Stimulated activated CD4-positive, alpha-beta T cell treated with anti-CD3 and anti-CD28 coated beads, TNF-alpha, amount 100 ng/mL, for 24 hours (primary cell): ENCODE results near the gene SLC15A1.

Experiments used
- DNase-seq, 3 experiments: peaks; one replicate each; pipeline ENCODE4 v3.0.0-alpha.2; 2020; ENCODE audit warnings: low read depth in 3 of 3

The SLC15A1 gene, protein sequence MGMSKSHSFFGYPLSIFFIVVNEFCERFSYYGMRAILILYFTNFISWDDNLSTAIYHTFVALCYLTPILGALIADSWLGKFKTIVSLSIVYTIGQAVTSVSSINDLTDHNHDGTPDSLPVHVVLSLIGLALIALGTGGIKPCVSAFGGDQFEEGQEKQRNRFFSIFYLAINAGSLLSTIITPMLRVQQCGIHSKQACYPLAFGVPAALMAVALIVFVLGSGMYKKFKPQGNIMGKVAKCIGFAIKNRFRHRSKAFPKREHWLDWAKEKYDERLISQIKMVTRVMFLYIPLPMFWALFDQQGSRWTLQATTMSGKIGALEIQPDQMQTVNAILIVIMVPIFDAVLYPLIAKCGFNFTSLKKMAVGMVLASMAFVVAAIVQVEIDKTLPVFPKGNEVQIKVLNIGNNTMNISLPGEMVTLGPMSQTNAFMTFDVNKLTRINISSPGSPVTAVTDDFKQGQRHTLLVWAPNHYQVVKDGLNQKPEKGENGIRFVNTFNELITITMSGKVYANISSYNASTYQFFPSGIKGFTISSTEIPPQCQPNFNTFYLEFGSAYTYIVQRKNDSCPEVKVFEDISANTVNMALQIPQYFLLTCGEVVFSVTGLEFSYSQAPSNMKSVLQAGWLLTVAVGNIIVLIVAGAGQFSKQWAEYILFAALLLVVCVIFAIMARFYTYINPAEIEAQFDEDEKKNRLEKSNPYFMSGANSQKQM

DNA sequence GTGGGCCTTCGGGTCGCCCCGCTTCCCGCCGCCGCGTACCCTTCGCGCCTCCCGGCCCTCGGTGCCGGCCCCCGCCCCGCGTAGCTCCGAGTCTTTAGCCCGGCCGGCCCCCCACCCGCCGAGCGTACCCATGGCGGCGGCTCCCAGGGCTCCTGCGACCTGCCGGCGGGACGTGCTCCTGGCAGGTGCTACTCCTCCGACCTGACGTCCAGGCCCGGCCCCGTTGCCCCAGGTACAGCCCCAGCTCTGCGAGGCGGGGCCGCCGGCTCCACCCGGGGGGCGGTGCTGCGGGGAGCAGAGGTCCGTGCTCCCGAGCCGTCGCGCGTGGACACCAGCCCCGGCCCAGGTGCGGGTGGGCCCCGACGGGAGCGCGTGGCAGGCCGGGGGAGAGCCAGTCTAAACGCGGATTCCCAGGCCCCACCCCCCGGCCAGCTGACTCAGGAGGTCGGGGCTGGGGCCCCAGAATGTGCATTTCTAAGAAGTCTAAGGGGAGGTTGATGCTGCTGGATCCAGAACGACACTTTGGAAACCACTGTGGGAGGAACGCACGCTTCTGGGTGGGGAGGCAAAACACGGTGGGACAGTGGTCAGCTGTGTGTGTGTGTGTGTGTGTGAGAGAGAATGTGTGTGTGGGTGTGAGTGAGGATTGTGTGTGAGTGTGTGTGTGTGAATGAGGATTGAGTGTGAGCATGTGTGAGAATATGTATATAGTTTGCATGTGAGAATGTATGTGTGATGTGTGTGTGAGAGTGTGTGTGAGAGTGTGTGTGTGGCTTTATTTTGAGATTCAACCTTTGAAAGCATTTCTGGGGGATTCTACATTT lies at the start of gene SLC15A1:
Gene SLC15A1, minus strand, starts transcription at position 206 of the 824 bp plus-strand sequence. Its CDS starts 74 bp downstream, at position 132.
- no peak for DNase-seq

DNA sequence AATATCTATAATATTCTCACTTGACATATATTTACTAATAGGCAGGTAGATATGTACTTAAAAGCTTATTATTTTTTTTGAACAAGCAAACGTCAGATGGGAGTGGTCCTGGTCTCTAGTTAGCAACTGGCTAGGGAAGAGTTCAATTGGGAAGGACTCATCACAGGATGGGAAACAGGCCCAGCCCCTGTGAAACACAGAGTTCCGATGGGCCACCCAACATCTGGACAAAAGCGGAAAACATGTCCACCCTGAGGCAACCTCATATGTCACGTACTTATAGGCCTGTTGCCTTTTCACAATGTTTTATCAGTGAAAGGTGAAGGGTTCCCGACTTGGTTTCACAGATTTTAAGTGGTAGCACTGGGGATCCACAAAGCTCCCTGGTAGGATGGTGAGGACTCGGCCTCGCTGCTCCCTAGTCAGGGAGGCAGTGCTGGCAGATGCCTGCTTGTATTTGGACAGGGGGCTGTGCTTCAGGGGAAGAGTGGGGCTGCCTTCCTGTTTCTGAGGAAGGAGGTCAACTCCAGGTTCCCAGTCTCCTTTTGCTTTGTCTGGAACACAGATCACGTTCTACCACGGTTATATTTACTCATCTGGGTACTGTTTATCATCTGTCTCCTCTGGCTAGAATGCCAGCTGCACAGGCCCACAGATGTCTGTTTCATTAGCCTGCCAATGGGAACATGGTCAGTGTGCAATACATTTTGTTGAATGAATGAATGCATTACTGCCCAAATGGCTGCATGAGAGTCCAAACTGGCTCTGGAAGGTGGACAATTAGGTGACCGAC lies 49.4 kb upstream of the SLC15A1 start:
- no peak for DNase-seq

DNA sequence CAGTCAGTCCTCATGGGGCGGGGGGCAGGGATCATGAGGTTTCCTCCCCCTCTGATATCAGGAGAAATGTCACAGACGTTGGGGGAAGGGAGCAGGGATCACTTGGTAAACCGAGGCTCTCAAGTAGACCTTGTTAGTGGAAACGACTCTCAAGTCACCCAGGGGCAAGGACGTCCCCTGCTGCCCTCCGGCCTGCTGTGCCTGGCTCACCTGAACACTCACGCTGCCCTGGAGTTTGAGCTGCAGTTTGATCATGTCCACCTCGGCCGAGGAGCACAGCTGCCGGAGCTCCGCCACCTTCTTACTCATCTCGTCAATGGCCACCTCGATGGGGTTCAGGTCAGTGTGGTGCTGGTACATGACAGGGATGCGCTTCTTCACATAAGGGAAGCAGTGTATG lies 47.6 kb upstream of the SLC15A1 start:
- no peak for DNase-seq

DNA sequence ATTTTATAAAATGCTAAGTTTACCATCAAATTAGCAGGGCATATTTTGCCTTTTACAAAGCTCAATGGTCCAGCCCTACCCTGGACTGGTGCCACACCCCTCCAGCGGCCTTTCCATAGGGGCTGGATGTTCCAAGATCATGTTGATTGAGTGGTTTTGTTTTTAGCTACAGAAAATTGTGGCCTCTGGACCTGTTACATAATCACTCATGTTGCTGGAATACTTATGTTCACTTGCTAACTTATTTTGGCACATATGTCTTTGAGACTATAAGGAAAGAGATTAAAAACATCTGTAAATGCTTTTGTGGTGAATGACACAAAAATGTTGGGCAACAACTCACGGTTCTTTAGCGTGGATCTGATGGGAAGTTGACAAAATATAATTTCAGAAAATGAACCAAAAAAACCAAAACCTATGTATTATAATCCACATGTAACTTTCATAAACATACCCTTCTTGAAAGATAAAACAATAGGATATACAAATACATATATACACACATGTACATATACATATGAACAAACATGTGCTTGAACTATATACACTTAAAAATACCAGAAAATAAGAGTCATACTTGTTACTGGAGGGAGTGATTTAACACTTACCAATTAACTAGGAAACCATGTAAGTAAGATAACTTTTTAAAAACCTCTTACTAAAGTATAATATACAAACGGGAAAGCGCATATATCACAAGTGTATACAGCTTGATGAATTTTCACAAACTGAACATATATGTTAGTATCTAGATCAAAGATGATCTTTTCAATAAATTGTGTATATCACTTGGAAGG lies 46.6 kb upstream of the SLC15A1 start:
- no peak for DNase-seq

DNA sequence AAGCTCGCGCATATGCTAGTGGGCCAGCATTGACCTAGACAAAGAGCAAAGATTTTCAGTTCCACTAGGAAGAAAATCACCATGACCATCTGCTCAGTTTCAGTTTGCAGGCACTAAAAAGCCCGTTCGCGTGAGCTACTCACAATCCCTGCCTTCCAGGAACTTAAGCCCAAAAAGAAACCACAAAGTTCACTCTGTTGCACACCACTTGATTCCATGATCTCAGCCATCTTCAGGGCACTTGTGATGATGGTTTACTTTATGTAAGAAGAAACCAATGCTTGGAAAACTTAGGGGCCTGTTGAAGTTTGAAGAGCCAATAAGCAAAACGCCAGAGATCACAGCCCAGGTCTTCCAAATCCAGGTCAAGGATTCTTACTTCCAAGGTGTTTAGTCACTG lies 45.0 kb upstream of the SLC15A1 start:
- no peak for DNase-seq

DNA sequence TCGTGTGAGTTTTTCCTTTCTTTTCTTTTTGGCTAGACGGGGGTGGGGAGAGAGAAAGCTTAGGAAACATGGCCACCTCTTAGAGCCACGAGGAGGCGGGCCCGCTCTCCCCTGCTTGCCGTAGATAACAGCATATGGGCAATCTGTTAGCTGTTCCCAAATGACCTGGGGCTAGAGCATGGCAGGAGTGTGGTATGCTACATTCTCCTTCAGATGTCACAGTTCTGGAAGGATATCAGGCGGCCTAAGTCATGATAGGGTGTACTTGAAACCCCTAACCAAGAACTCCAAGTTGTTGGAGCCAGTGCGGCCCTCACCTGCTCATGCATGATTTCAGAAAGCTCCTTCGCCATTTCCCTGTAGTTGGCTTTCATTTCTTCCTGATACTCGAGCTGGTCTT lies 44.3 kb upstream of the SLC15A1 start:
- DNase-seq = no peak

DNA sequence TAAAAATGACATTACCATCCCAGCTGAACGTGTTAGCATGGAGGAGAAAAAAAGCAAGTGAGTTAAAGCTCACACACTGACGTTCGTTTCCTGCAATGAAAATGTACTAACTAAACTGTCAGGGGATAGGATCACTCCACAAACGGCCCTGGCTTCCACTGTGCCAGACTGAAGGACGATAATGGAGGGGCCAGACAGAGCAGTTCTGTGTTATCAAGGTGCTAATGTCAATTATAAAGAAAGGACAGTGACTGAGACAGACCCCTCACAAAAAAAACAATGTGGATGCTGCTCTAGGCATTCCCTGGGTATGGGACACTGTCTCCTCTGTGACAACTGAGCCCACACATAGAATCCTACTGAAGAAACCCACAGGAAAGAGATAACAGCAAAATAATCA lies 43.7 kb upstream of the SLC15A1 start:
- no peak for DNase-seq

DNA sequence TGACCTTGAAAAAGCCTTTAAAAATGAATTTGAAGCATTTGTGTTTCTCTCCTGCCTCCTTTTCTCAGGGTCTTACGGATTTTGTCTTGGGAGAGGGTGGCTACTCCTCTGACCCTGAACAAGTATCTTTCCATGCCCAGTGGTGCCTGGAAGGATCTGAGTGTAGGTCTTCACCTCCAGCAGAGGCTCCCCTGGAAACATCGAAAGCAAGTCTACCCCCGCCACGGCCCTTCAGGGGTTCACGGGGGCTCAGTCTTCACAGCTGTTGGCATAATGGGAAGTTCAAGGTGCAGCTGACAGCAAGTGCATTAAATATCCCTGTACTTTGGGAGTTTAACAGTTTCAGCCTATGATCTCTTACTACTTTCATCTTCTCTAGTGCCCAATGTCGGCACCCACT lies 42.7 kb upstream of the SLC15A1 start:
- no peak for DNase-seq

DNA sequence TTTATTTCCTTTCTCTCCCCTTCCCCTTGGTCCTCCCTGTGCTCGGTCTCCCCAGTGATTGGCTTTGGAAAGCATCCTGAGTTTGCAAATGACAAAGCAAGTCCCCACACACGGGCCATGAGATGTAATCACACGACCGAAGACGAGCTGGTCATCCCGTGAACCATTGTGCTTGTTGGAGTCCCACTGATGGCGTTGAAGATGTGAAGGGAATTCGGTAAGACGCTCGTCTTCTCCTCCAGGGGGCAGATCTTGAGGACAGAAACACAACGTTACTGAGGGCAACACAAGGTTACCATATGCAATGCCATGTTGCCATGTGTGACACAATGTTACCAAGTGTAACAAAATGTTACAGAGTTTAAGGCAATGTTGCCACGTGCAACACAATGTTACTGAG lies 42.0 kb upstream of the SLC15A1 start:
- DNase-seq = no peak

DNA sequence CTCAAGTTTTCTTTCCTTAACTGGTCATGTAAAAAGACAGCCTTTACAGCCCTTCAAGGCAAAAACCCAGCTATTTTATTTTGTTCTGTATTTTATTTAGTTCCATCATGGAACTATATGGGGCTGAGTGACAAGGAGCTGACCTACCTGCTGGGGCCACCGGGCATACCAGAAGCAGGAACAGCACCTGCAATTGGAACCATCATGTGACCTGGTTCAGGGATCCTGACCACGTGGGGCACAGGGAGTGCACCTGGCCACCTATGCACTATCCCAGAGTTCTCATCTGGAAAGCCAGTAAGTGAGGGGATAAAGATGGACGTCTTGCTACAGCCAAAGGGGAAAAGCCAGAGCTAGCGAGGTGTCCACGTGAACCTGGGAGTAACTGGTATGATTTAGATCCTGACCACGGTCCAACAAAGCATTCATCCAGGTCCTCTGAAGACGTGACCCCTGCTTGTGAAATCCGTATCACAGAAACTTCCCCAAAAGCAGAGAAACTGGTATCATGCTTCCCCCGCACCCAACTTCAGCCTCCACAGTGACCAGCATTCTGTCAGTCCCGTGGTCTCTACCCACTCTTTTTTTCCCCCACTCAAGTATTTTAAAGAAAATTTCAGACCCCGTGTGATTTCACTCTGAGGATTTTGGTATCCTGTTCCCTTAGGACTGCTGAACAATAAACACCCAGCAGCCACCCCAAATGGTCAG lies 40.5 kb upstream of the SLC15A1 start:
- DNase-seq = no peak

DNA sequence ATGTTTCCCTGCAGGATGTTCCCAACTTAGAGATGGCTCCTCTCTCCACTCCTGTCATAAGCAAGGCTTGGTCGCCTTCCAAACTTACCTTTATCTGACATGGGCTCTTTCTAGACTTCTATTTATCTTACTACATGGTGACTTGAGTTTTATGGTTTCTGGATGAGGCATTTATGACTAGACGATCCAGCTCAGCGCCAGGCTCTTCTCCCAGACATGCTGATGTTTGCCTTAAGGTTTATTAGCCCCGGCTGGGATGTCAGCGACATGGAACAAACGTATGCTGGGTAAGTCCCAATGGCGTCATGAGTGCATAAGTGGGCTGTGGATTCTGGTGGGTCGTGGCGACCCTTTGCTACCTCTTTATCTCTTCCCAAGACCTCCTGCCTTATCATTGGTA lies 39.8 kb upstream of the SLC15A1 start:
- no peak for DNase-seq

DNA sequence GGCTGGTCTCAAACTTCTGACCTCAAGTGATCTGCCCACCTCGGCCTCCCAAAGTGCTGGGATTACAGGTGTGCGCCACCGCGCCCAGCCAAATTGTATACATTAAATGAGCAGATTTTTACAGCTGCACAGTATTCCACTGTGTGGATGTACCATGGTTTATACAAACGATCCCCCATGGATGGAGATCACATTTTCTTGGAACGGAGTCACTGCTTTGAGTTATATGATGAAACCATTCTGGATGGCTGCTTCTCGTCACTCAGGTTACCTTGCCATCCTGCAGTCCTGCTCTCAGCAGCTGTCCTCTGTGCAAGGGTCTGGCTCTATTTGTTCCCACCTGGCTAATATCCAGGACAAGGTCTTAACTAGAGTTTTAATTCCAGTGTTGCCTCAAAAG lies 39.1 kb upstream of the SLC15A1 start:
- no peak for DNase-seq

DNA sequence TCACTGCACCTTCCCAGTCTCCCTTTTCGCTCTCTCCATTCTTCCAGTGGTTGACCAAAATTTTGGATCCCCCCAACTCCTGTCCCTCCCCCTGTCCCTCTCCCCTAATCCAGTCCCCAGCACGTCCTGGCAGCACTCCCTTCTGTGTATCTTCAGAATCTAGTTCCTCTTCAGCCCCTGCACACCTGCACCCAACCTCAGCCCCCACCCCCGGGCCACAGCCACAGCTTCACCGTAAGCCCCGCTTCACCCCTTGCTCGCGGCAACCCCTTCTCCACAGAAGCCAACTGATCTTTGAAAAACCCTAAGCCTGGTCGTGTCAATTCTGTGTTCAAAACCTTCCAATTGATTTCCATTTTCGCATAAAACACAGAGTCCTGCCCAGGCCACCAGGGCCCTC lies 35.5 kb upstream of the SLC15A1 start:
- no peak for DNase-seq

DNA sequence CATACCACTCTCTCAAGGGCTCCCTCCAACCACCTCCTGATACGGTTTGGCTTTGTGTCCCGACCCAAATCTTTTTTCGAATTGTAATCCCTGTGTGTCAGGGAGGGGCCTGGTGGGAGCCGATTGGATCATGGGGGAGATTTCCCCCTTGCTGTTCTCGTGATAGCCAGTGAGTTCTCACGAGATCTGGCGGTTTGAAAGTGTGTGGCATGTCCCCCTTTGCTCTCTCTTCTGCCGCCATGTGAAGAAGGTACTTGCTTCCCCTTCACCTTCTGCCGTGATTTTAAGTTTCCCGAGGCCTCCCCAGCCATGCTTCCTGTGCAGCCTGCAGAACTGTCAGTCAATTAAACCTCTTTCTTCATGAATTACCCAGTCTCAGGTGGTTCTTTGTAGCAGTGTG lies 34.7 kb upstream of the SLC15A1 start:
- DNase-seq = no peak

DNA sequence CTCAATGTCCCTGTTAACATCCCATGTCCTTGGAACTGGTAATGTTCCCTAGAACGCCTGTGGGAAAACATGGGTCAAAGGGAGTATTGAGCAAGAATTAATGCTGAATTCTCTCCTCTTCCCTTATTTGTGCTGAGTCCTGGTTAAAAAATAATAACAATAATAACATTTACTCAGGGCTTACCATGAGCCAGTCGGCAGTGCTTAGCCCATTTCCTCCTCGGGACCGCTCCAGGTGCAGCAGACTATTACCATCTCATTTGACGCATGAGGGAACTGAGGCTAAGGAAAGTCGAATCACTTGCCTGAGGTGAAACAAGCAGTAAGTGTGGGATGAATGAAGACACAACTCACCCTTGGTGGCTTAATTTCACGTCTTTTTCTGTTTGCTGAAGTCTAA lies 33.6 kb upstream of the SLC15A1 start:
- DNase-seq = no peak

DNA sequence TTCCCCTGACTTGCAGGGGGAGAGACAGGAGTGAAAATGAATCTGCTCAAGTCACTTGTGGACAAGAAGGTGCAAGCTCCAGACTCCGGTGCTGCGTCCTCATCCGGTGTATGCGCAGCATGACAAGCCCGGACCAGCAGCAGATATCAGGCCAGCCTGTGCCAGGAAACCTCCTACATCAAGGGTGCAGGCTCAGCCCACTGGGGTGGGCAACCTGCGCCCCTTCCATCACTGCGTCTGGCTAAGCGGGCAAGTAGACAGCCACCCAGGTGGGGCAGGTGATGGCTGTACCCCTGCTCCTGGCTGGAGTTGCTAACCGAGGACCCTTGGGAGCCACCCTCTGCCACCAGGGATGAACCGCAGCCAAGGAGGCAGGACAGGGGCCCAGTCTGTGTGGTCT lies 32.9 kb upstream of the SLC15A1 start:
- no peak for DNase-seq

DNA sequence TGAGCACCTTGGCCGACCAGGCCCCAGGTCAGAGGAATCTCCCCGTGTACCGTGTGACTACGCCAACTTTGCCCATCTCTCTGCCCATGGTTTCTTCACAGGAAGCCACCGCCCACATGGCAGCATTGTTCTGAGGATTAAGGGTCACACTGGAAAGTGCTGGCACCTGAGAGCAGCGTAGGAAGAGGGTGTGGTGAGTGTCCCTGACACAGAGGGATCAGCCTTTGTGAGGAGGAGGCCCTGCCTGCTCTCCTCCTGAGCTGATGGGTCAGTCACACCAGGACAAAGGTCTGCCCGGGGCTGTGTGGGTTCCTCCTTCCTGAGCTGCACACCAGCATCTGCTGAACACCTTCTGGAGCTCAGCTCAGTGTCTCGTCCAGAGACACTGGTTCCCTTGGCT lies 32.2 kb upstream of the SLC15A1 start:
- no peak for DNase-seq

DNA sequence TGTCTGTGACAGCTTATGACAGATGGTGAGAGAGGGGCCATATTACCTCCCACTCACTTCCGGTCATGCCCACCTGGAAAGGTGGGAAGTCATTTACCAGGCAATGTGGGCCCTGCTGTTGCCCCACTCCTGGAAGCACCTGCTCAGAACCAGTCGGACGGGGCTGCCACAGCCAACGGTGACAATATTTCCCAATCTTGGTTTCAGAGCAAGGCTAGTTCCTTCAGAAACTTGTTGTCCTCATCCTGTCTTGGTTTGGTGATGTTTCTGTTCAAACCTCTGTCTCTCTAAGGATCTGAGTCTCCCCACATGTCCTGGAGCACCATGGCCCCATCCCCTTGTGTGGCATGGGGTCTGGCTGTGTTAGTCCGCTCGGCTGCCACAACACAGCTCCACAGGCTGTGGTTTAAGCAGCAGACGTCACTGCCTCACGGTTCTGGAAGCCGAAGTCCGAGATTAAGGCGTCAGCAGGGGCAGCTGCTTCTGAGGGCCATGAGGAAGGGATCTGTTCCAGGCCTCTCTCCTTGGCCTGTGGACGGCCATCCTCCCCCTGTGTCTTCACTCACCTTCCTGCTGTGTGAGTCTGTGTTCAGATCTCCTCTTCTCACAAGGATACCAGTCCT lies 31.5 kb upstream of the SLC15A1 start:
- DNase-seq = no peak

DNA sequence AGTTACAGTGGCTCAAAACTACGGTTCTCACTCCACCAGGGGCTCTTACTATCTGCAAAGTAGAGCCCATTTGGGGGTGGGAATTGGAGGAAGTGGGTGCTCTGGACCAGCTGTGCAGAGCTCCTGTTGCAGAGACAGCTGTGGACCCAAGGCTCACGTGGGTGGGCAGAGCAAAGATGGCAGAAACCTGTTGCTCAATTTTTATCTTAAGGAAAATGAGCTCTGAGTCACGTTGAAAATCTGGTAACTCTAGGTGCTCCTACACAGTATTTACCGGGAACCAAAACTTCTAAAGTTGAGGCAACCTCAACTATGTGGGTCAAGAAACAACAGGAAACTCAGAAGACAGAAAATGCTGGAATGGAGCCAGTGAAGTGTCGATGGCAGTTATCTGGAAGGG lies 30.2 kb upstream of the SLC15A1 start:
- DNase-seq = no peak

DNA sequence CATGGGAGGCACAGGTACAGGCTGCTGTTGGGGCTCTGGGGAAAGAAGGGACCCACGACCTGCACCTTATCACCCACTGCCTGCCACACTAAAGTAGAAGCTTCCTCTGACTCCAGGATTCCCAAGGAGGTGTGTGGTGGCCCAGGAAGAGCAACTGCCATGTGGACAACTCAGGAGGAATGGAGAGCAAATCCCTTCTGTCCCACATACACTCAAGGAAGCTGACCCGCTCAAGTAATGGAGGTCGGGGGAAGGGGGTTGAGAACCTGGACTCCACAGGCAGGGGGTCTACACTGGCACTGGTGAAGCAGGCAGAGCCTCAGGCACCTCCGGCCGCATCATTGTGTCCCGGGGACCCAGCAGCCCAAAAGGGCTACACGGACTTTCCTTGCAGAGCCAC lies 29.4 kb upstream of the SLC15A1 start:
- DNase-seq = no peak
